OCI-LY7 (cell line): ENCODE results near the gene NACC1.

Experiments
- CTCF ChIP-seq: fragments of 200-600 bp; sonication (generic); conservative IDR thresholded peaks from 2 replicates; pipeline ENCODE4 v1.5.1; 2014; ENCODE audit warnings: mild to moderate bottlenecking, antibody characterized with exemption, low read length, moderate library complexity, mixed read lengths
- EZH2phosphoT487 ChIP-seq: fragments of 200-600 bp; sonication (generic); IDR thresholded peaks from 2 replicates; pipeline ENCODE4 v1.6.1; 2018; ENCODE audit warnings: low read depth, borderline replicate concordance, mild to moderate bottlenecking, mixed run types, antibody characterized with exemption, low read length, moderate library complexity, mixed read lengths

- TF ChIP-seq CTCF, result no peak
- TF ChIP-seq EZH2phosphoT487, result no peak
These were observed 19.3 kb downstream of the NACC1 start for GRCh38 chr19:13137290-13137794.
